SK-N-SH treated with all-trans-retinoic acid at 6 μM for 48 hours (cell line): Measurements from ENCODE around the gene MUC5B.
"Not testable (repeated sequence)": the region's sequence is repeated elsewhere in the genome, so short reads cannot be mapped to it uniquely, and the experiment has no call there.

Experiments used
- ATAC-seq: fragments of 200-7000 bp; cut with Tn5 transposase; 3 replicates; pipeline ENCODE4 v1.9.1; 2020; ENCODE audit warnings: mild to moderate bottlenecking, moderate library complexity
- ARNTL ChIP-seq: fragments of 450-650 bp; formaldehyde crosslinking; IDR thresholded peaks from 2 replicates; pipeline ENCODE4 v1.5.0; 2020; ENCODE audit warnings: low read depth, mild to moderate bottlenecking, moderate library complexity, borderline replicate concordance
- BACH2 ChIP-seq: fragments of 250-450 bp; sonication (Bioruptor Pico); IDR thresholded peaks from 2 replicates; pipeline ENCODE4 v1.9.0; 2021; ENCODE audit warnings: mild to moderate bottlenecking, borderline replicate concordance
- ESRRG ChIP-seq: fragments of 250-450 bp; sonication (Bioruptor Pico); IDR thresholded peaks from 2 replicates; pipeline ENCODE4 v1.6.1; 2021; ENCODE audit warnings: mild to moderate bottlenecking
- ISL1 ChIP-seq: fragments of 250-450 bp; sonication (Bioruptor Pico); IDR thresholded peaks from 2 replicates; pipeline ENCODE4 v2.1.2; 2022; ENCODE audit warnings: mild to moderate bottlenecking, moderate library complexity
- OSR1 ChIP-seq: fragments of 250-450 bp; sonication (Bioruptor Pico); IDR thresholded peaks from 2 replicates; pipeline ENCODE4 v1.8.0; 2022; ENCODE audit warnings: moderate library complexity, mild to moderate bottlenecking, inconsistent platforms
- PPARA ChIP-seq: fragments of 250-450 bp; sonication (Bioruptor Pico); IDR thresholded peaks from 2 replicates; pipeline ENCODE4 v1.5.0; 2020; ENCODE audit warnings: mild to moderate bottlenecking, borderline replicate concordance
- SNAI2 ChIP-seq: fragments of 250-450 bp; sonication (Bioruptor Pico); IDR thresholded peaks from 2 replicates; pipeline ENCODE4 v1.5.0; 2020; ENCODE audit warnings: mild to moderate bottlenecking, moderate library complexity
- TCF4 ChIP-seq: fragments of 250-450 bp; sonication (Bioruptor Pico); IDR thresholded peaks from 2 replicates; pipeline ENCODE4 v1.8.0; 2021; ENCODE audit warnings: mild to moderate bottlenecking, moderate library complexity, borderline replicate concordance
- TOX ChIP-seq: fragments of 250-450 bp; sonication (Bioruptor Pico); IDR thresholded peaks from 2 replicates; pipeline ENCODE4 v1.8.0; 2021; ENCODE audit warnings: mild to moderate bottlenecking, moderate library complexity, borderline replicate concordance
- ZC3H10 ChIP-seq: fragments of 250-450 bp; sonication (Bioruptor Pico); IDR thresholded peaks from 2 replicates; pipeline ENCODE4 v1.5.1; 2021; ENCODE audit warnings: mild to moderate bottlenecking, moderate library complexity
- ZFP3 ChIP-seq: fragments of 250-450 bp; sonication (Bioruptor Pico); IDR thresholded peaks from 2 replicates; pipeline ENCODE4 v1.5.0; 2020; ENCODE audit warnings: mild to moderate bottlenecking, moderate library complexity
- ZFP30 ChIP-seq: fragments of 450-650 bp; formaldehyde crosslinking; IDR thresholded peaks from 2 replicates; pipeline ENCODE4 v1.5.0; 2022; ENCODE audit warnings: mild to moderate bottlenecking, moderate library complexity
- ZNF565 ChIP-seq: fragments of 450-650 bp; formaldehyde crosslinking; conservative IDR thresholded peaks from 2 replicates; pipeline ENCODE4 v1.5.0; 2020; ENCODE audit warnings: low read depth, mild to moderate bottlenecking, moderate library complexity
- ZNF70 ChIP-seq: fragments of 450-650 bp; formaldehyde crosslinking; IDR thresholded peaks from 2 replicates; pipeline ENCODE4 v1.5.0; 2020; ENCODE audit warnings: mild to moderate bottlenecking, moderate library complexity
- ZNF8 ChIP-seq: fragments of 450-650 bp; formaldehyde crosslinking; IDR thresholded peaks from 2 replicates; pipeline ENCODE4 v1.5.0; 2020; ENCODE audit warnings: mild to moderate bottlenecking, moderate library complexity
- TF ChIP-seq, protein P1 (sequence below): fragments of 250-450 bp; sonication (Bioruptor Pico); IDR thresholded peaks from 2 replicates; pipeline ENCODE4 v1.5.0; 2020; ENCODE audit warnings: mild to moderate bottlenecking, moderate library complexity
- TF ChIP-seq, protein P2 (sequence below): fragments of 250-450 bp; sonication (Bioruptor Pico); IDR thresholded peaks from 2 replicates; pipeline ENCODE4 v1.5.1; 2021; ENCODE audit warnings: mild to moderate bottlenecking, moderate library complexity
- TF ChIP-seq, protein P3 (sequence below): fragments of 250-450 bp; sonication (Bioruptor Pico); IDR thresholded peaks from 2 replicates; pipeline ENCODE4 v1.8.0; 2020; ENCODE audit warnings: mild to moderate bottlenecking, moderate library complexity, borderline replicate concordance
- TF ChIP-seq, protein P4 (sequence below): fragments of 250-450 bp; sonication (Bioruptor Pico); IDR thresholded peaks from 2 replicates; pipeline ENCODE4 v1.5.1; 2020; ENCODE audit warnings: low read depth, mild to moderate bottlenecking, moderate library complexity
- TF ChIP-seq, protein P5 (sequence below): fragments of 250-450 bp; sonication (Bioruptor Pico); IDR thresholded peaks from 2 replicates; pipeline ENCODE4 v1.8.0; 2021; ENCODE audit warnings: low read depth, mild to moderate bottlenecking, moderate library complexity, borderline replicate concordance

The MUC5B gene

DNA sequence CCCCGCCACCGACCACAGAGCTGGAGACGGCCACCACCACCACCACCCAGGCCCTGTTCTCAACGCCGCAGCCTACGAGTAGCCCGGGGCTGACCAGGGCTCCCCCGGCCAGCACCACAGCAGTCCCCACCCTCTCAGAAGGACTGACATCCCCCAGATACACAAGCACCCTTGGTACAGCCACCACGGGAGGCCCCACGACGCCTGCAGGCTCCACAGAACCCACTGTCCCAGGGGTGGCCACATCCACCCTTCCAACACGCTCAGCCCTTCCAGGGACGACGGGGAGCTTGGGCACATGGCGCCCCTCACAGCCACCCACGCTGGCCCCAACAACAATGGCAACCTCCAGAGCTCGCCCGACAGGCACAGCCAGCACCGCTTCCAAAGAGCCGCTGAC, 18.8 kb downstream of the MUC5B start:
- TF ChIP-seq PPARA (CRISPR knock-in tag) (no peak), SNAI2 (CRISPR knock-in tag) (no peak), BACH2 (CRISPR knock-in tag) (no peak), ESRRG (no peak), TOX (CRISPR knock-in tag) (no peak), ZFP3 (CRISPR knock-in tag) (no peak), OSR1 (CRISPR knock-in tag) (no peak), ZNF8 (CRISPR knock-in tag) (no peak), ZNF565 (CRISPR knock-in tag) (no peak), ARNTL (CRISPR knock-in tag) (no peak)
- TF ChIP-seq, protein P1, sequence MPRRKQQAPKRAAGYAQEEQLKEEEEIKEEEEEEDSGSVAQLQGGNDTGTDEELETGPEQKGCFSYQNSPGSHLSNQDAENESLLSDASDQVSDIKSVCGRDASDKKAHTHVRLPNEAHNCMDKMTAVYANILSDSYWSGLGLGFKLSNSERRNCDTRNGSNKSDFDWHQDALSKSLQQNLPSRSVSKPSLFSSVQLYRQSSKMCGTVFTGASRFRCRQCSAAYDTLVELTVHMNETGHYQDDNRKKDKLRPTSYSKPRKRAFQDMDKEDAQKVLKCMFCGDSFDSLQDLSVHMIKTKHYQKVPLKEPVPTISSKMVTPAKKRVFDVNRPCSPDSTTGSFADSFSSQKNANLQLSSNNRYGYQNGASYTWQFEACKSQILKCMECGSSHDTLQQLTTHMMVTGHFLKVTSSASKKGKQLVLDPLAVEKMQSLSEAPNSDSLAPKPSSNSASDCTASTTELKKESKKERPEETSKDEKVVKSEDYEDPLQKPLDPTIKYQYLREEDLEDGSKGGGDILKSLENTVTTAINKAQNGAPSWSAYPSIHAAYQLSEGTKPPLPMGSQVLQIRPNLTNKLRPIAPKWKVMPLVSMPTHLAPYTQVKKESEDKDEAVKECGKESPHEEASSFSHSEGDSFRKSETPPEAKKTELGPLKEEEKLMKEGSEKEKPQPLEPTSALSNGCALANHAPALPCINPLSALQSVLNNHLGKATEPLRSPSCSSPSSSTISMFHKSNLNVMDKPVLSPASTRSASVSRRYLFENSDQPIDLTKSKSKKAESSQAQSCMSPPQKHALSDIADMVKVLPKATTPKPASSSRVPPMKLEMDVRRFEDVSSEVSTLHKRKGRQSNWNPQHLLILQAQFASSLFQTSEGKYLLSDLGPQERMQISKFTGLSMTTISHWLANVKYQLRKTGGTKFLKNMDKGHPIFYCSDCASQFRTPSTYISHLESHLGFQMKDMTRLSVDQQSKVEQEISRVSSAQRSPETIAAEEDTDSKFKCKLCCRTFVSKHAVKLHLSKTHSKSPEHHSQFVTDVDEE (CRISPR knock-in tag): no peak
- TF ChIP-seq, protein P2, sequence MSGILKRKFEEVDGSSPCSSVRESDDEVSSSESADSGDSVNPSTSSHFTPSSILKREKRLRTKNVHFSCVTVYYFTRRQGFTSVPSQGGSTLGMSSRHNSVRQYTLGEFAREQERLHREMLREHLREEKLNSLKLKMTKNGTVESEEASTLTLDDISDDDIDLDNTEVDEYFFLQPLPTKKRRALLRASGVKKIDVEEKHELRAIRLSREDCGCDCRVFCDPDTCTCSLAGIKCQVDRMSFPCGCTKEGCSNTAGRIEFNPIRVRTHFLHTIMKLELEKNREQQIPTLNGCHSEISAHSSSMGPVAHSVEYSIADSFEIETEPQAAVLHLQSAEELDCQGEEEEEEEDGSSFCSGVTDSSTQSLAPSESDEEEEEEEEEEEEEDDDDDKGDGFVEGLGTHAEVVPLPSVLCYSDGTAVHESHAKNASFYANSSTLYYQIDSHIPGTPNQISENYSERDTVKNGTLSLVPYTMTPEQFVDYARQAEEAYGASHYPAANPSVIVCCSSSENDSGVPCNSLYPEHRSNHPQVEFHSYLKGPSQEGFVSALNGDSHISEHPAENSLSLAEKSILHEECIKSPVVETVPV: no peak
- ATAC-seq: no peak

DNA sequence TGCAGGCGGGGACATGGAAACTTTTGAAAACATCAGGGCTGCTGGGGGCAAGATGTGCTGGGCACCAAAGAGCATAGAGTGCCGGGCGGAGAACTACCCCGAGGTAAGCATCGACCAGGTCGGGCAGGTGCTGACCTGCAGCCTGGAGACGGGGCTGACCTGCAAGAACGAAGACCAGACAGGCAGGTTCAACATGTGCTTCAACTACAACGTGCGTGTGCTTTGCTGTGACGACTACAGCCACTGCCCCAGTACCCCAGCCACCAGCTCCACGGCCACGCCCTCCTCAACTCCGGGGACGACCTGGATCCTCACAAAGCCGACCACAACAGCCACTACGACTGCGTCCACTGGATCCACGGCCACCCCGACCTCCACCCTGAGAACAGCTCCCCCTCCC, 19.4 kb downstream of the MUC5B start:
- ATAC-seq: no peak
- no peak for TF ChIP-seq OSR1 (CRISPR knock-in tag)
- no peak for TF ChIP-seq ZFP3 (CRISPR knock-in tag)
- no peak for TF ChIP-seq PPARA (CRISPR knock-in tag)
- TF ChIP-seq ZFP30: no peak
- TF ChIP-seq ARNTL (CRISPR knock-in tag): no peak
- no peak for TF ChIP-seq ZC3H10
- TF ChIP-seq, protein P3, sequence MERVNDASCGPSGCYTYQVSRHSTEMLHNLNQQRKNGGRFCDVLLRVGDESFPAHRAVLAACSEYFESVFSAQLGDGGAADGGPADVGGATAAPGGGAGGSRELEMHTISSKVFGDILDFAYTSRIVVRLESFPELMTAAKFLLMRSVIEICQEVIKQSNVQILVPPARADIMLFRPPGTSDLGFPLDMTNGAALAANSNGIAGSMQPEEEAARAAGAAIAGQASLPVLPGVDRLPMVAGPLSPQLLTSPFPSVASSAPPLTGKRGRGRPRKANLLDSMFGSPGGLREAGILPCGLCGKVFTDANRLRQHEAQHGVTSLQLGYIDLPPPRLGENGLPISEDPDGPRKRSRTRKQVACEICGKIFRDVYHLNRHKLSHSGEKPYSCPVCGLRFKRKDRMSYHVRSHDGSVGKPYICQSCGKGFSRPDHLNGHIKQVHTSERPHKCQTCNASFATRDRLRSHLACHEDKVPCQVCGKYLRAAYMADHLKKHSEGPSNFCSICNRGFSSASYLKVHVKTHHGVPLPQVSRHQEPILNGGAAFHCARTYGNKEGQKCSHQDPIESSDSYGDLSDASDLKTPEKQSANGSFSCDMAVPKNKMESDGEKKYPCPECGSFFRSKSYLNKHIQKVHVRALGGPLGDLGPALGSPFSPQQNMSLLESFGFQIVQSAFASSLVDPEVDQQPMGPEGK (CRISPR knock-in tag): no peak
- TF ChIP-seq, protein P4, sequence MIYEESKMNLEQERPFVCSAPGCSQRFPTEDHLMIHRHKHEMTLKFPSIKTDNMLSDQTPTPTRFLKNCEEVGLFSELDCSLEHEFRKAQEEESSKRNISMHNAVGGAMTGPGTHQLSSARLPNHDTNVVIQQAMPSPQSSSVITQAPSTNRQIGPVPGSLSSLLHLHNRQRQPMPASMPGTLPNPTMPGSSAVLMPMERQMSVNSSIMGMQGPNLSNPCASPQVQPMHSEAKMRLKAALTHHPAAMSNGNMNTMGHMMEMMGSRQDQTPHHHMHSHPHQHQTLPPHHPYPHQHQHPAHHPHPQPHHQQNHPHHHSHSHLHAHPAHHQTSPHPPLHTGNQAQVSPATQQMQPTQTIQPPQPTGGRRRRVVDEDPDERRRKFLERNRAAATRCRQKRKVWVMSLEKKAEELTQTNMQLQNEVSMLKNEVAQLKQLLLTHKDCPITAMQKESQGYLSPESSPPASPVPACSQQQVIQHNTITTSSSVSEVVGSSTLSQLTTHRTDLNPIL (CRISPR knock-in tag): no peak
- TF ChIP-seq, protein P5, sequence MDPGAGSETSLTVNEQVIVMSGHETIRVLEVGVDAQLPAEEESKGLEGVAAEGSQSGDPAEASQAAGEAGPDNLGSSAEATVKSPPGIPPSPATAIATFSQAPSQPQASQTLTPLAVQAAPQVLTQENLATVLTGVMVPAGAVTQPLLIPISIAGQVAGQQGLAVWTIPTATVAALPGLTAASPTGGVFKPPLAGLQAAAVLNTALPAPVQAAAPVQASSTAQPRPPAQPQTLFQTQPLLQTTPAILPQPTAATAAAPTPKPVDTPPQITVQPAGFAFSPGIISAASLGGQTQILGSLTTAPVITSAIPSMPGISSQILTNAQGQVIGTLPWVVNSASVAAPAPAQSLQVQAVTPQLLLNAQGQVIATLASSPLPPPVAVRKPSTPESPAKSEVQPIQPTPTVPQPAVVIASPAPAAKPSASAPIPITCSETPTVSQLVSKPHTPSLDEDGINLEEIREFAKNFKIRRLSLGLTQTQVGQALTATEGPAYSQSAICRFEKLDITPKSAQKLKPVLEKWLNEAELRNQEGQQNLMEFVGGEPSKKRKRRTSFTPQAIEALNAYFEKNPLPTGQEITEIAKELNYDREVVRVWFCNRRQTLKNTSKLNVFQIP (CRISPR knock-in tag): no peak
- no peak for TF ChIP-seq ZNF70
- TF ChIP-seq, protein P1 (CRISPR knock-in tag): no peak
- no peak for TF ChIP-seq ZNF565 (CRISPR knock-in tag)
- no peak for TF ChIP-seq TOX (CRISPR knock-in tag)
- TF ChIP-seq ISL1: no peak
- TF ChIP-seq SNAI2 (CRISPR knock-in tag): no peak
- no peak for TF ChIP-seq TCF4 (CRISPR knock-in tag)
- TF ChIP-seq BACH2 (CRISPR knock-in tag): no peak

DNA sequence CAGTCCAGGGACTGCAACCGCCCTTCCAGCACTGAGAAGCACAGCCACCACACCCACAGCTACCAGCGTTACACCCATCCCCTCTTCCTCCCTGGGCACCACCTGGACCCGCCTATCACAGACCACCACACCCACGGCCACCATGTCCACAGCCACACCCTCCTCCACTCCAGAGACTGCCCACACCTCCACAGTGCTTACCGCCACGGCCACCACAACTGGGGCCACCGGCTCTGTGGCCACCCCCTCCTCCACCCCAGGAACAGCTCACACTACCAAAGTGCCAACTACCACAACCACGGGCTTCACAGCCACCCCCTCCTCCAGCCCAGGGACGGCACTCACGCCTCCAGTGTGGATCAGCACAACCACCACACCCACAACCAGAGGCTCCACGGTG, 19.9 kb downstream of the MUC5B start:
- ATAC-seq: not testable (repeated sequence)

DNA sequence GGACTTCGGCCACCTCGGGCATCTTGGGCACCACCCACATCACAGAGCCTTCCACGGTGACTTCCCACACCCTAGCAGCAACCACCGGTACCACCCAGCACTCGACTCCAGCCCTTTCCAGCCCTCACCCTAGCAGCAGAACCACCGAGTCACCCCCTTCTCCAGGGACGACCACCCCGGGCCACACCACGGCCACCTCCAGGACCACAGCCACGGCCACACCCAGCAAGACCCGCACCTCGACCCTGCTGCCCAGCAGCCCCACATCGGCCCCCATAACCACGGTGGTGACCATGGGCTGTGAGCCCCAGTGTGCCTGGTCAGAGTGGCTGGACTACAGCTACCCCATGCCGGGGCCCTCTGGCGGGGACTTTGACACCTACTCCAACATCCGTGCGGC, 20.7 kb downstream of the MUC5B start:
- ATAC-seq: not testable (repeated sequence)

DNA sequence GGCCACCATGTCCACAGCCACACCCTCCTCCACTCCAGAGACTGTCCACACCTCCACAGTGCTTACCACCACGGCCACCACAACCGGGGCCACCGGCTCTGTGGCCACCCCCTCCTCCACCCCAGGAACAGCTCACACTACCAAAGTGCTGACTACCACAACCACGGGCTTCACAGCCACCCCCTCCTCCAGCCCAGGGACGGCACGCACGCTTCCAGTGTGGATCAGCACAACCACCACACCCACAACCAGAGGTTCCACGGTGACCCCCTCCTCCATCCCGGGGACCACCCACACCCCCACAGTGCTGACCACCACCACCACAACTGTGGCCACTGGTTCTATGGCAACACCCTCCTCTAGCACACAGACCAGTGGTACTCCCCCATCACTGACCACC, 21.7 kb downstream of the MUC5B start:
- not testable (repeated sequence) for ATAC-seq

DNA sequence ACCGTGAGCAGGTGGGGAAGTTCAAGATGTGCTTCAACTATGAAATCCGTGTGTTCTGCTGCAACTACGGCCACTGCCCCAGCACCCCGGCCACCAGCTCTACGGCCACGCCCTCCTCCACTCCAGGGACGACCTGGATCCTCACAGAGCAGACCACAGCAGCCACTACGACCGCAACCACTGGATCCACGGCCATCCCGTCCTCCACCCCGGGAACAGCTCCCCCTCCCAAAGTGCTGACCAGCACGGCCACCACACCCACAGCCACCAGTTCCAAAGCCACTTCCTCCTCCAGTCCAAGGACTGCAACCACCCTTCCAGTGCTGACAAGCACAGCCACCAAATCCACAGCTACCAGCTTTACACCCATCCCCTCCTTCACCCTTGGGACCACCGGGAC, 22.9 kb downstream of the MUC5B start:
- not testable (repeated sequence) for ATAC-seq

DNA sequence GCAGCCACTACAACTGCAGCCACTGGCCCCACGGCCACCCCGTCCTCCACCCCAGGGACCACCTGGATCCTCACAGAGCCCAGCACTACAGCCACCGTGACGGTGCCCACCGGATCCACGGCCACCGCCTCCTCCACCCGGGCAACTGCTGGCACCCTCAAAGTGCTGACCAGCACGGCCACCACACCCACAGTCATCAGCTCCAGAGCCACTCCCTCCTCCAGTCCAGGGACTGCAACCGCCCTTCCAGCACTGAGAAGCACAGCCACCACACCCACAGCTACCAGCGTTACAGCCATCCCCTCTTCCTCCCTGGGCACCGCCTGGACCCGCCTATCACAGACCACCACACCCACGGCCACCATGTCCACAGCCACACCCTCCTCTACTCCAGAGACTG, 23.4 kb downstream of the MUC5B start:
- ATAC-seq: not testable (repeated sequence)
